22Rv1 (cell line): ENCODE results near the gene KPNA2.
"Not testable (repeated sequence)": the region's sequence is repeated elsewhere in the genome, so short reads cannot be mapped to it uniquely, and the experiment has no call there.

Source experiments
- H3K27ac ChIP-seq: fragments of 450-650 bp; 2 replicates; pipeline ENCODE4 v1.5.1; 2017
- ZFX ChIP-seq: fragments of 450-650 bp; IDR thresholded peaks from 2 replicates; pipeline ENCODE4 v1.6.1; 2017; ENCODE audit warnings: antibody characterized with exemption, borderline replicate concordance
- TF ChIP-seq, protein P1 (sequence below): fragments of 450-650 bp; IDR thresholded peaks from 2 replicates; pipeline ENCODE4 v1.5.1; 2017; ENCODE audit warnings: mild to moderate bottlenecking

Gene KPNA2

GRCh38 chr17:67995570-67996263, 39.8 kb upstream of the KPNA2 start:
- no peak overlapping the region for H3K27ac ChIP-seq
- no peak for TF ChIP-seq ZFX
- TF ChIP-seq, protein P1, sequence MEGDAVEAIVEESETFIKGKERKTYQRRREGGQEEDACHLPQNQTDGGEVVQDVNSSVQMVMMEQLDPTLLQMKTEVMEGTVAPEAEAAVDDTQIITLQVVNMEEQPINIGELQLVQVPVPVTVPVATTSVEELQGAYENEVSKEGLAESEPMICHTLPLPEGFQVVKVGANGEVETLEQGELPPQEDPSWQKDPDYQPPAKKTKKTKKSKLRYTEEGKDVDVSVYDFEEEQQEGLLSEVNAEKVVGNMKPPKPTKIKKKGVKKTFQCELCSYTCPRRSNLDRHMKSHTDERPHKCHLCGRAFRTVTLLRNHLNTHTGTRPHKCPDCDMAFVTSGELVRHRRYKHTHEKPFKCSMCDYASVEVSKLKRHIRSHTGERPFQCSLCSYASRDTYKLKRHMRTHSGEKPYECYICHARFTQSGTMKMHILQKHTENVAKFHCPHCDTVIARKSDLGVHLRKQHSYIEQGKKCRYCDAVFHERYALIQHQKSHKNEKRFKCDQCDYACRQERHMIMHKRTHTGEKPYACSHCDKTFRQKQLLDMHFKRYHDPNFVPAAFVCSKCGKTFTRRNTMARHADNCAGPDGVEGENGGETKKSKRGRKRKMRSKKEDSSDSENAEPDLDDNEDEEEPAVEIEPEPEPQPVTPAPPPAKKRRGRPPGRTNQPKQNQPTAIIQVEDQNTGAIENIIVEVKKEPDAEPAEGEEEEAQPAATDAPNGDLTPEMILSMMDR = no peak

DNA sequence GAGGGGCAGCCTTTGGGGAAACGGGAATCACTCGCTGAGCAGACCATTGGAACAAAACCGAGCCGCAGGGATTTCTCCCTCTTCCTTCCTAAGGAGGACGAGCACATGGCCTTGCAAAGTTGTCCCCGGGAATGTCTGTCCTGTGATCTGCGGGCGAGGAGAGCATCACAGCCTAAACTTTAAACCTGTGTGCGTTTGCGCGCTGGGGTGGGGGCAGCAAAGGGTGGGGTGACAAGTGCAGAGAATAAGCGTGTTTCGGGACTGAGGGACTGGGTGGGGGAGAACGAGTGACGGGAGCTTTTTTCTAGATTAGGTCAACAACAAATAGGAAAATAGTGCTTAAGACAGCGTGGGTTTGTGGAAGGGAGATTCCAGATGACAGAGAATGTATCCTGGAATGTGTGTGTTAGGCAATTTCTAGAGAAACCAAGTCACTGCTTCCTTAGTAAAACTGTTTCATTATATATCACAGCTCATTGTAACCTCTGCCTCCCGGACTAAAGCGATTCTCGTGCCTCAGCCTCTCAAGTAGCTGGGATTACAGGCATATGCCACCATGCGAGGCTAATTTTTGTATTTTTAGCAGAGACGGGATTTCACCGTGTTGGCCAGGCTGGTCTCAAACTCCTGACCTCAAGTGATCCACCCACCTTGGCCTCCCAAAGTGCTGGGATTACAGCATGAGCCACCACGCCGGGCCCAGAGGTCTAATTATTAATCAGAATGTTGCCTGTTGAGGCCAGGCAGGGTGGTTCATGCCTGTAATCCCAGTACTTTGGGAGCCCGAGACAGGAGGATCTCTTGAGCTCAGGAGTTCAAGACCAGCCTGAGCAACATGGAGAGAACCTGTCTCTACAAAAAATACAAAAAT, 39.0 kb upstream of the KPNA2 start, which contains the start of gene C17orf58:
Gene C17orf58 (minus strand): TSS at position 169 of the 871 bp plus-strand sequence. CDS start 271 bp downstream, outside the sequence.
- H3K27ac ChIP-seq = not testable (repeated sequence)

DNA sequence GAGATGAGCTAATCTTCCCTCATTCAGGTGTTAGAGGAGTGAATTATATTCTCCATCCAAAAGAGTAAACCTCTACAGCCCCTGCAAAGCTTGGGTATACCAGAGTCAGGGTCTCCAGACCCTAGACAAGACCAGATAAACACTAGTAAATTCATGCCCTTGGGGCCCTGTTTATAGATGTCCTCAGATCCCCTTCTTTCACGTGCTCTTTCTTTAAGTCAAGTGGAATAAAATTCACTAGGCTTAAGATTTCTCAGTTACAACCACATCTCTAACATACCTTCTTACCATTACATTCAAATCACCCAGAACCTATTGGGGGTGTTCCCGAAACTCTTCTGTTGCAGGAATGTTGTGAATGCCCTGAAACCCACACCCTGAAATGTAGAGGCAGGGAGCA, 37.1 kb upstream of the KPNA2 start:
- no peak for TF ChIP-seq ZFX
- TF ChIP-seq, protein P1 = no peak

GRCh38 chr17:67999291-67999911, 36.1 kb upstream of the KPNA2 start:
- TF ChIP-seq ZFX = no peak
- TF ChIP-seq, protein P1 = no peak

More for the DNA sequence above, 37.1 kb upstream of the KPNA2 start:
- no peak overlapping the region for H3K27ac ChIP-seq

GRCh38 chr17:68004201-68004600, 31.3 kb upstream of the KPNA2 start:
- H3K27ac ChIP-seq = no peak overlapping the region
- TF ChIP-seq, protein P1 = no peak
- no peak for TF ChIP-seq ZFX

More at GRCh38 chr17:67999291-67999911, 36.1 kb upstream of the KPNA2 start:
- H3K27ac ChIP-seq = no peak overlapping the region

DNA sequence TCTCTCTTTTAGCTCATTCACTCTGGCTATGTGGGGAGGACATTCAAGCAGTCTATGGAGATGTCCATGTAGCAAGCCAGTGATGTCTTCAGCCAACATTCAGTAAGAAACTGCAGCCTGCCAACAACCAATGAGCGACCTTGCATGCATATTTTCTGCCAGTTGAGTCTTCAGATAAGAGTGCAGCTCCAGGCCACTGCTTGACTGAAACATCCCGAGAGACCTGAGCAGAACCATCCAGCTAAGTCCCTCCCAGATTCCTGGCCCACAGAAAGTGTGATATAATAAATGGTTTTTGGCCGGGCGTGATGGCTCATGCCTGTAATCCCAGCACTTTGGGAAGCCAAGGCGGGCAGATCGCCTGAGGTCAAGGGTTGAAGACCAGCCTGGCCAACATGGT, 28.7 kb upstream of the KPNA2 start:
- no peak overlapping the region for H3K27ac ChIP-seq
- no peak for TF ChIP-seq ZFX
- TF ChIP-seq, protein P1 = no peak

- TF ChIP-seq ZFX = no peak
- TF ChIP-seq, protein P1 = peak; percentile 92
- H3K27ac ChIP-seq = no peak overlapping the region
Observed at GRCh38 chr17:68011199-68011665, 24.3 kb upstream of the KPNA2 start.
